CD4-positive, CD25-positive, alpha-beta regulatory T cell (primary cell): ENCODE results near the gene CASQ2. TPM values are rescaled to one million over a fixed set of nuclear protein-coding genes. Genes with fewer than 3 reads are reported as not detected.

Source experiments
- ATAC-seq, 2 donors: fragments of 150-1000 bp; cut with Tn5 transposase; one replicate each; pipeline ENCODE4 v1.10.0; 2021; ENCODE audit warnings: low read depth in 2 of 2, moderate number of reproducible peaks in 2 of 2, moderate library complexity in 1 of 2
- DNase-seq, 3 donors: peaks; one replicate each; pipeline versions ENCODE4 v3.0.0 to v3.0.0-alpha.2; 2012 to 2022; ENCODE audit warnings: mixed read lengths in 1 of 3
- H3K27ac ChIP-seq: one replicate; pipeline ENCODE4 v1.7.0; 2013; ENCODE audit warnings: mild to moderate bottlenecking, low read length; ENCODE audit not compliant: insufficient read depth, poor library complexity, severe bottlenecking
- H3K27me3 ChIP-seq: one replicate; pipeline ENCODE4 v1.7.0; 2013; ENCODE audit warnings: low read length; ENCODE audit not compliant: control insufficient read depth, insufficient read depth
- H3K36me3 ChIP-seq: one replicate; pipeline ENCODE4 v1.7.0; 2013; ENCODE audit warnings: mild to moderate bottlenecking, low read length, moderate library complexity; ENCODE audit not compliant: control insufficient read depth, insufficient read depth
- H3K4me1 ChIP-seq: 2 replicates; pipeline ENCODE4 v1.7.0; 2013; ENCODE audit warnings: mild to moderate bottlenecking, low read length; ENCODE audit not compliant: insufficient read depth, control insufficient read depth, poor library complexity, severe bottlenecking
- H3K4me3 ChIP-seq: one replicate; pipeline ENCODE4 v1.7.0; 2013; ENCODE audit warnings: low read depth, mild to moderate bottlenecking, low read length, moderate library complexity
- H3K9me3 ChIP-seq, 2 experiments: 1 replicate in 1 of 2; 2 replicates in 1 of 2; pipeline ENCODE4 v1.7.0; 2013; ENCODE audit warnings: low read length in 2 of 2, mild to moderate bottlenecking in 1 of 2, moderate library complexity in 1 of 2; ENCODE audit not compliant: control insufficient read depth in 2 of 2
- H3K27ac Mint-ChIP-seq, 3 donors: one replicate each; pipeline ENCODE4 v1.8.0; 2020 to 2022; ENCODE audit warnings: mild to moderate bottlenecking in 3 of 3, mixed read lengths in 3 of 3, moderate library complexity in 2 of 3
- H3K27me3 Mint-ChIP-seq: one replicate; pipeline ENCODE4 v1.8.0; 2022; ENCODE audit warnings: mild to moderate bottlenecking, mixed read lengths
- H3K36me3 Mint-ChIP-seq: one replicate; pipeline ENCODE4 v1.8.0; 2020; ENCODE audit warnings: mixed read lengths
- H3K4me1 Mint-ChIP-seq, 4 donors: one replicate each; pipeline ENCODE4 v1.8.0; 2020 to 2022; ENCODE audit warnings: mixed read lengths in 4 of 4, mild to moderate bottlenecking in 1 of 4
- H3K4me3 Mint-ChIP-seq, 4 donors: one replicate each; pipeline ENCODE4 v1.8.0; 2020 to 2022; ENCODE audit warnings: mild to moderate bottlenecking in 4 of 4, mixed read lengths in 4 of 4, moderate library complexity in 3 of 4
- H3K9me3 Mint-ChIP-seq, 7 donors: one replicate each; pipeline ENCODE4 v1.8.0; 2020 to 2022; ENCODE audit warnings: mixed read lengths in 7 of 7, mild to moderate bottlenecking in 3 of 7, moderate library complexity in 2 of 7
- polyA plus RNA-seq, 4 donors: library from polyadenylated mRNA; unstranded; fragments of 300-500 nt; fragmentation: Illumina TruSeq; gene quantifications; one replicate each; pipeline ENCODE4 v1.2.3, GENCODE V29; 2021
- total RNA-seq: library from RNA; stranded (reverse); gene quantifications from one replicate; pipeline ENCODE4 v1.2.3, GENCODE V29; 2022

CASQ2 gene
- total and polyA plus RNA-seq, 5 donors from 2014 or later: not detected

DNA sequence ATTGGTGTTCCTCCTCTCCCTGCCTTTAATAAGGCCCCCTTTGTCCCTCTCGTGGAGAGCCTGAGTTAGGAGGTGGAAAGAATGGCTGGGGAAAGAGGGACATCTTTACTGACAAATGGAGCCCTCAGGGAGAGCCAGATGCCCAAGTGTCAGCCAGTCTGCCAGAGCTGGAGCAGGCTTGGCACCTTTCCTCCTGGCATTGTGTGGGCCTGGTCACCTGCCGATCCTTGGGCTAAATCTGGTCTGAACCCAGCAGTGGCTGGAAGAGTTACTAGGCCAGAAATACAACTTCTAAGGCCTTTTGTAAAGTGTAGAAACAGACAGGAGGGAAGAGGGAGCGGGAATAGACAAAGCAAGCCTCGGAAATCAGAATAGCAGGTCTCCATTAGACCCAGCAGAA is 101.8 kb downstream of the CASQ2 start:
- Histone ChIP-seq H3K36me3 (peaks cover 8% of the 10 kb centered on the region), H3K9me3 (no peaks in the 10 kb centered on the region), H3K4me3 (no peak overlapping the region), H3K27ac (no peak overlapping the region), H3K27me3 (no peaks in the 10 kb centered on the region), H3K4me1 (no peaks in the 10 kb centered on the region)
- no peaks in the 10 kb centered on the region for H3K36me3 Mint-ChIP-seq
- H3K4me1 Mint-ChIP-seq: peaks cover 0 to 20% (median 0%) of the 10 kb centered on the region in 4 donors
- no peaks in the 10 kb centered on the region for H3K27me3 Mint-ChIP-seq
- no peak overlapping the region for H3K4me3 Mint-ChIP-seq
- H3K9me3 Mint-ChIP-seq: peaks cover 0 to 2% (median 0%) of the 10 kb centered on the region in 7 donors
- DNase-seq (no peak), ATAC-seq (no peak)
- peak overlapping the region in 1 of 3 donors; percentile 44 for H3K27ac Mint-ChIP-seq

DNA sequence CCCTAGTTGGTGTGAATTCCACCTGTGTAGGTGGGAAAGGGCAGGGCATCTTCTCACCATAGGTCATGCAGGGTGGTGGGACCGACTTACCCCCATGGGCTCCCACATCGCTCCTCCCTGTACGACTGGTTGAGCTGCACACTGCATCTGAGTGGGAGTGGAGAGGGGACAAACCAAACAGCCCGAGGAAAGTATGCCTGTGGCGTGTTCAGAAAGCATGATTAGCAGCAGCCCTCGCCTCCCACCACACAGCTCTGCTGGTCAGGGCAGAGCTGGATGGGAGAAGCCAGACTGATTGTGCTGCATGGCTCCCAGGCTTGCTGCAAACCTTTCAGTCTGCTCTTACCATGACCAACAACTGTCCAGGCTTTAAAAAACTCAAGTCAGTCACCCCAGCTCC is 102.3 kb downstream of the CASQ2 start:
- Mint-ChIP-seq H3K4me3 (no peak overlapping the region), H3K36me3 (no peaks in the 10 kb centered on the region)
- no peak for ATAC-seq

DNA sequence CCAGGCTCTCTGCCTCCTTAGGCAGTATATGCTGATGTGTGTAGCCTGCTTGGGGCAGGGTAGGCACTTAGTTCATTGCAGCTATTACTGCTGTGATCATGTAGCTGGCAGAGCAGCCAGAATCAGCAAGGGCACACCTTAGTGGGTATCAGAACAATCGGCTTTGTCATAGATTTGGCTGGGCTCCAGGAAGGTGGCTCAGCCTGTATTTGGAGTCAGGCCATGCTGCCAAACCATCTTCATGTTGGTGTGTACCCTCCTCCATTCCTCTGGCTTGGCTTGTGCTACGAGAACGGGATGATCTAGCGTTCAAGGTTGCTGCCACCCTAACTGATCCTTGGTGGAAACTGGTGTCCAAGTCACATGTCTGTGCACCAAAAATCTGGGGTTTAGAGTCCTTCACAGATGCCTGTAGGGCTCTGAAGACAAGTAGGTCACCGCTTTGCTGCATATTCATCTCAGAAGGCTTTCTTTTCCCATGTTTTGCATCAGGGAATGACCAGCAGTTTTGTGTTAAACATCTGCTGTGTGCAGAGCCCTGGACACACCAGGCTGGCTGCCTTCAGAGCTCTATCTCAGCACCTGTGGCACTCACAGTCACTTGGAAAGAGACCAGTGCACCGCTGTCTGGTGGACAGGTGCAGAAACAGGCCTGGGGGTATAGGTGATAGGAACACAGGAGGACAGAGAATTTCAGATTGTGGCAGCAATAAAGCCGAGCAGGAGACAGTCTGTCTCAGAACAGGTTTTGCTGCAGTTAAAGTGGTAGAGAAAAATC is 103.0 kb downstream of the CASQ2 start:
- H3K4me3 ChIP-seq: no peak overlapping the region
- peaks cover 9% of the 10 kb centered on the region for H3K36me3 ChIP-seq
- H3K27me3 Mint-ChIP-seq: no peaks in the 10 kb centered on the region
- no peaks in the 10 kb centered on the region for H3K27me3 ChIP-seq
- H3K4me3 Mint-ChIP-seq: no peak overlapping the region
- peaks cover 0 to 2% (median 0%) of the 10 kb centered on the region in 7 donors for H3K9me3 Mint-ChIP-seq
- H3K27ac Mint-ChIP-seq: no peak overlapping the region
- DNase-seq (no peak), ATAC-seq (no peak)
- no peaks in the 10 kb centered on the region for H3K36me3 Mint-ChIP-seq
- H3K9me3 ChIP-seq: no peaks in the 10 kb centered on the region
- peaks cover 0 to 20% (median 0%) of the 10 kb centered on the region in 4 donors for H3K4me1 Mint-ChIP-seq
- no peaks in the 10 kb centered on the region for H3K4me1 ChIP-seq
- H3K27ac ChIP-seq: no peak overlapping the region

More for the DNA sequence above, 102.3 kb downstream of the CASQ2 start:
- H3K27ac Mint-ChIP-seq: no peak overlapping the region
- H3K4me1 ChIP-seq: no peaks in the 10 kb centered on the region
- H3K9me3 ChIP-seq: no peaks in the 10 kb centered on the region
- H3K27me3 Mint-ChIP-seq: no peaks in the 10 kb centered on the region
- H3K4me1 Mint-ChIP-seq: peaks cover 0 to 20% (median 0%) of the 10 kb centered on the region in 4 donors
- H3K27ac ChIP-seq: no peak overlapping the region
- H3K36me3 ChIP-seq: peaks cover 8% of the 10 kb centered on the region
- H3K4me3 ChIP-seq: no peak overlapping the region
- DNase-seq: no peak
- H3K9me3 Mint-ChIP-seq: peaks cover 0 to 2% (median 0%) of the 10 kb centered on the region in 7 donors
- H3K27me3 ChIP-seq: no peaks in the 10 kb centered on the region

DNA sequence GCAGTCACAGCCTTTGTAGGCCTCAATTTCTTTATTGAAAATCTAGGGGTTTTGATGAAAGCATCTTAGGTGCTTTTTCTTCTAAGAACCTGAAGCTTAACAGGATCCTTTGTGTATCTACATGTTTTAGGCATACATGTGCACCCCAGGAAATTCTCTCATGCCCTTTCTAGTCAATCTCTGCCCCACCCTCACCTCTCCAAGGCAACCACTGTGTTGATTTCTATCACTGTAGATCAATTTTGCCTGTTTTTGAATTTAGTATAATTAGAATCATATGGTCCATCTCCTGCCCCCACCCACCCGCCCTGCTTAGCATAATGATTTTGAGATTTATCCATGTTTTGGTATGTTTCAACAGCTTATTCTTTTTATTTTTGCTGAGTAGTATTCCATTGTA is 107.4 kb downstream of the CASQ2 start:
- no peaks in the 10 kb centered on the region for H3K27me3 Mint-ChIP-seq
- no peaks in the 10 kb centered on the region for H3K27me3 ChIP-seq
- H3K9me3 Mint-ChIP-seq: peaks cover 0 to 2% (median 0%) of the 10 kb centered on the region in 7 donors
- peaks cover 14% of the 10 kb centered on the region for H3K36me3 ChIP-seq
- no peak overlapping the region for H3K27ac Mint-ChIP-seq
- H3K27ac ChIP-seq: no peak overlapping the region
- peaks cover 0 to 4% (median 0%) of the 10 kb centered on the region in 4 donors for H3K4me1 Mint-ChIP-seq
- H3K36me3 Mint-ChIP-seq: no peaks in the 10 kb centered on the region
- H3K4me1 ChIP-seq: no peaks in the 10 kb centered on the region
- ATAC-seq: no peak
- no peak for DNase-seq
- H3K9me3 ChIP-seq: no peaks in the 10 kb centered on the region
- no peak overlapping the region for H3K4me3 Mint-ChIP-seq
- no peak overlapping the region for H3K4me3 ChIP-seq

DNA sequence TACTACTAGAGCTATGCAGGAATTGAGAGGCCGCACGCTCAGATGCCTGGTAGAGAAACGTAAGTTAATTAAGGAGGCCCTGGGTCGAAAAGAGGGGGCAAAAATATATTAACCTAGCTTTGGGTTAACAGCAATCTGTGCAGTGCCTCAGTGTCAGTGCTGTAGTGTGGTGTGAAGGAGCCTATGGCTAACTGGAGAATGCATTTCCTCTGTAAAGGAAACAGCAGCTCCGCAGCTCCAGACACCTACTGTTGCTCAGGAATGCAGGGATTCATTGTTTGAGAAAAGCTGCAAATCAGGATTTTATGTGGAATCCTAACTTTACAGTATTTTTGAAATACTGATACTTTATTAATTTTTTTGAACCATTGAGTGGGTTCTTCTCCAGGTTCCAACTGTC is 108.4 kb downstream of the CASQ2 start:
- Histone ChIP-seq H3K4me3 (no peak overlapping the region), H3K4me1 (no peaks in the 10 kb centered on the region), H3K27me3 (no peaks in the 10 kb centered on the region), H3K9me3 (no peaks in the 10 kb centered on the region), H3K36me3 (peaks cover 14% of the 10 kb centered on the region), H3K27ac (no peak overlapping the region)
- Mint-ChIP-seq H3K4me3 (no peak overlapping the region), H3K4me1 (peaks cover 0 to 10% (median 0%) of the 10 kb centered on the region in 4 donors), H3K9me3 (peaks cover 0 to 2% (median 0%) of the 10 kb centered on the region in 7 donors), H3K27me3 (no peaks in the 10 kb centered on the region), H3K27ac (no peak overlapping the region), H3K36me3 (no peaks in the 10 kb centered on the region)
- ATAC-seq (no peak), DNase-seq (no peak)

DNA sequence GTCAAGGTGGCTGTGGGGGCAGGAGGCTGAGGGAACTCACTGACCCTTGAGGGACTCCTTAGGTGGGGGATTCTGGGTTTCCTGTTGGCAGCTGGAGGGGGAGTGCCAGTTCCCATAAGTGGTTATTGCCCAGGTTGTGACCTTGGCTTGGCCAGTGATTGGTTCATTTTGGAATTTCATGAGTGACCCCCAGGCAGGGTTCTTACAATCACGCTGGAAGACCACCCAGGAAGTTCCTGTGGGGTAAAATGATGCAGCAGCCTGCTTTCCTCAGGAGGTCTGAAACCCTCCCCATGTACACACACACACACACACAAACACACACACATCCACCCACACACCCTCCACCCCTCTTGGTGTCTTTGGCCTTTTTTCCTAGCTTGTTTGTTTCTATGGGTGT is 109.9 kb downstream of the CASQ2 start:
- Histone ChIP-seq H3K27ac (no peak overlapping the region), H3K27me3 (no peaks in the 10 kb centered on the region), H3K4me1 (no peaks in the 10 kb centered on the region), H3K36me3 (peaks cover 6% of the 10 kb centered on the region), H3K9me3 (no peaks in the 10 kb centered on the region), H3K4me3 (no peak overlapping the region)
- Mint-ChIP-seq H3K27ac (no peak overlapping the region), H3K4me1 (peaks cover 0 to 14% (median 0%) of the 10 kb centered on the region in 4 donors), H3K9me3 (no peaks in the 10 kb centered on the region), H3K4me3 (no peak overlapping the region), H3K27me3 (no peaks in the 10 kb centered on the region), H3K36me3 (no peaks in the 10 kb centered on the region)
- no peak for ATAC-seq
- no peak for DNase-seq

DNA sequence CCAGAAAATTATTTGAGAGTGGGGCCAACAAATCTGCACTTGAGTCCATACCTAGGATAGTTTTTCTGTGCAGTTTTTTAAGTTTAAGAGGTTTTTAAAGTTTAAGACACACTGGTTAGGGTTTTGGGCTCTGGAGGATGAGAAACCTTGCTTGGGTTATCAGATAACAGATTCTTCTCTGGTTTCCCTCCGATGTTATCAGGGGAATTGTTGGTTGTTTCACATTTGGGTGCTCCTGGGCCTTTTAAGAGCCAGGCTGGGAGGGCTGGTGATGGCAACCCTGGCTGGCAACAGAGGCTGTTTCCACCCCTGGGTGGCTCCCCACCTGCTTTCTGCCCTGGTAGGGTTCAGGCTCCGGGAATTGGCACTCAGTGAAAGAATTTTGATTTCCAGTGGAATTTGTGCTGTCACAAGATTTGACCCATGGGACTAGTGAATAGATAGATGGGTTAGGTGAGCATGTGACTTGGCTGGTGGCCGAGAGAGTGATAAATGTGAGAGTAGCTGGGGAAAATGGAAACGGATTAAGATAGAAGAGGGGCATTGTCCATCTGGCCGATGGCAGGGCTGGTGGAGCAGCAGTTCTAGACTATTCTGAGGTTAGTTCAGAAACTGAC is 111.9 kb downstream of the CASQ2 start:
- H3K9me3 Mint-ChIP-seq: no peaks in the 10 kb centered on the region
- Histone ChIP-seq H3K4me1 (no peaks in the 10 kb centered on the region), H3K9me3 (no peaks in the 10 kb centered on the region), H3K27ac (no peak overlapping the region), H3K36me3 (peaks cover 5% of the 10 kb centered on the region), H3K27me3 (no peaks in the 10 kb centered on the region), H3K4me3 (no peak overlapping the region)
- H3K36me3 Mint-ChIP-seq: no peaks in the 10 kb centered on the region
- peaks cover 0 to 14% (median 0%) of the 10 kb centered on the region in 4 donors for H3K4me1 Mint-ChIP-seq
- H3K27me3 Mint-ChIP-seq: no peaks in the 10 kb centered on the region
- no peak overlapping the region for H3K4me3 Mint-ChIP-seq
- no peak overlapping the region for H3K27ac Mint-ChIP-seq
- ATAC-seq (no peak), DNase-seq (no peak)
